HG03457 (cell line): ENCODE data around the gene PRSS53.

ENCODE experiments used
- ATAC-seq: cut with Tn5 transposase; IDR thresholded peaks from one replicate; pipeline ENCODE4 v1.9.1; 2021; ENCODE audit warnings: moderate number of reproducible peaks; ENCODE audit not compliant: unreplicated experiment

PRSS53 gene

DNA sequence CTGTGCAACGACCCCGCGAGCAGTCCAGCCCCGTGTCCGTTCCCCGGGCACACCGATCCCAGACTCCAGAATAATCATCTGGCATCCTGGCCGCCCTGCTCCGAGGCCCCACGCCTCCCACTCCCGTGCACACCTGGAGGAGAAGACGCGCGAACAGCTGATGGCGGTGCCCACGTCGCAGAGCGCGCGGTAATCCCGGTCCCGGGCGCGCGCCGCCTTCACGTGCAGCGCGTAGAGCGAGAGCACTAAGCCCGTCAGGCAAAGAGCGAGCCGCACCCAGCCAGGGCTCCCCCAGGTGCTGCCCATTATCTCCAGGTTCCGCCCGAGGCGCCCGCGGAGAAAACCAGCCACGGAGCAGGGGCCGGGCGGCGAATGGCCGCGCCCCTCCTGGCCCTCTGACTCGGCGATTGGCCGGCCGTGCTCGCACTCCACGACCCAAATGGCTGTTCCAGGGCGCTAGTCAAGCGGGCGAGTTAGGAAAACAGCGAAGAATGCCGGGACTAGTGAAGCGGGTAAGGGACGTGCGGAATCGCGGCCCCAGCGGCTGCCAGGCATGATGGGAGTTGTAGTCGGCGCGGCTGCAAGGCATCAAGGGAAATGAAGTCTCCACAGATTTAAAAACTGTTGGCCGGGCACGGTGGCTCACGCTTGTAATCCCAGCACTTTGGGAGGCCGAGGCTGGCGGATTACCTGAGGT is 5.8 kb upstream of the PRSS53 start, which contains the start of gene VKORC1:
Gene VKORC1, minus strand, starts transcription at position 374 of the 697 bp plus-strand sequence. Its CDS starts 68 bp downstream, at position 306.
- ATAC-seq: peak; percentile 73

DNA sequence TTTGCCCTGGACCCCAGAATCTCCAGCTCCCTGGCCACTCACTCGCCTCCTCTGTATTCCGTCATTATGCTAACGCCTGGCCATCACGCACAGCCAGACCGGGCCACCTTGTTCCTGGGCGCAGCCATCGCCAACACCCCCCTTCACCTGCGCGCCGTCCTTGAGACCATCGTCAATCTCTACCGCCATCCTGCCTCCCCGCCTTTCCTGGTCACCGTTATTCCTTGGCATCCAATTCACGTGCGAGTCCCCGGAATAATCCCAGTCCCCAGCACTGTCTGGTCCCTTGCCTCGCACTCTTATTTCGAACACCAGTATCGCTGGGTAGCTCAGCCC is 5.3 kb upstream of the PRSS53 start:
- ATAC-seq: no peak

DNA sequence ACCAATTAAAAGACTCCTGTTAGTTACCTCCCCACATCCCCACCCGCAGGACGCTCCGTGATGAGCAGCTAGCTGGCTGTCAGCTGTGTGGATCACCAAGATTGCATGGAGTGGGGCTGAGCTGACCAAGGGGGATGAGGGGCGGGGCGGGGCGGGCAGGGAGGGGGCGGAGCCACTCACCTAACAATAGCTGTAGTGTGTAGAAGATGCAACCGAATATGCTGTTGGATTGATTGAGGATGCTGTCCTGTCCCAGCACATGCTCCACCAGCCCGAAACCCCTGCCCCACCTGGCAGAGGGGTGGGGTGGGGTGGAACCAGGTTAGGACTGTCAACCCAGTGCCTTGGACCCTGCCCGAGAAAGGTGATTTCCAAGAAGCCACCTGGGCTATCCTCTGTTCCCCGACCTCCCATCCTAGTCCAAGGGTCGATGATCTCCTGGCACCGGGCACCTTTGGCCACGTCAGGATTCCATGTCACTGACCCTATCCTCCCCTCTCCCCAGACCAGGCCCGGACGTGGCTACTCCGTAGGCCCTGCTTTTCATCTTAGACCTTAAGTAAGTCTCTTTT is 4.5 kb upstream of the PRSS53 start:
- no peak for ATAC-seq

GRCh38 chr16:31092330-31092729 is 3.6 kb upstream of the PRSS53 start:
- ATAC-seq: no peak

- ATAC-seq: no peak
These were observed 1.8 kb upstream of the PRSS53 start for GRCh38 chr16:31090540-31090939.

- ATAC-seq: no peak
These were observed 456 bp upstream of the PRSS53 start for GRCh38 chr16:31089199-31089598.

GRCh38 chr16:31087971-31088370 is 772 bp downstream of the PRSS53 start:
- ATAC-seq: no peak

DNA sequence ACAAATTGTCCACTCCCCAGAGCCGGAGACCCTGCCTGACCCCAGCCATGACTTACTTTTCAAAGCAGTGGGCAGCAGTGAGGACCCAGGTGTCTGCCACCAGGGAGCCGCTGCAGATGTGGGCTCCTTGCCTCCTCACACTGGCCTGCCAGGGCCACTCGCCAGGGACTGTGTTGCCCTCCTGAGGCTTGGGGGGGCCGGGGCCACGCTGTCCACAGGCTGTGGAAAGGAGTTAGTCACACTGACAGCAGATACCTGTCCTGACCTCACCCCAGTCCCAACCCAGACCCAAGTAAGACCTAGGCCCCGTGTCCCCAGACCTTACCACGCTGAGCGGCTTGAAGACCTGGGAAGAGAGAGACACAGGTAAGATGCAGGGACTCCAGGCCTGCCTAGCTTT is 1.3 kb downstream of the PRSS53 start:
- no peak for ATAC-seq

- no peak for ATAC-seq
These were observed 2.2 kb downstream of the PRSS53 start for GRCh38 chr16:31086629-31086906.

GRCh38 chr16:31085873-31086628 is 2.7 kb downstream of the PRSS53 start:
- ATAC-seq: no peak

- no peak for ATAC-seq
These were observed 3.3 kb downstream of the PRSS53 start for GRCh38 chr16:31085411-31085810.

DNA sequence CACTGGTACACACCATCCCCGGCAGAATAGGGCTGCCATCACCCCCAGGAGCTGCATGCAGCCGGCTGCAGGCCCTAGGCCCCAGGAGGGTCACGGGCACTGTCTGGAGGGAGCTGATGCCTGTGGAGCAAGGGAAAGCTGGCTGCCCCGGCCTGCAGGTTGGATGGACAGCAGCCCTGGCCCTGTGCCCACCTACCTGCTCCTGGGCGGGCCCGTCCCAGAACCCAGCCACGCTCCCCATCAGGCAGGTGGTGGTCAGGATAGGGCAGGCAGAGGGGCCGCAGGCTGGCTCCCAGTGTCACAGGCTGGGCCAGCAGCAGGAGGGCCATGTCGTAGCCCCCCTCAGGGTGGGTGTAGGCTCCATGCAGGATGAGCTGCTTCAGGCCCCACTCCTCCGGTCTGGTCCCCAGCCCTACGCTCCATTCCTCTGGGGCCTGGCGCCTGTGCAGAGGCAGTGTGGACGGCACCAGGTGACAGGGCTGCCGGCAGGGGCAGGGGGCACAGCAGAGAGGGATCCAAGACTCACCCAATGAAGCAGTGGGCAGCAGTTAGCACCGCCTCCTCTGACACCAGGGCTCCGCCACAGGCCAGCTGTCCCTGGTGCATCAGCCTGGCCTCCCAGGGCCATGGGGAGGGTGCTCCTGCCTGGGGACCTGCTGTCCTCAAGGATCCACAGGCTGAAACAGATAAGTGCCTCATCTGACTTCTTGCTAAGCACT is 4.0 kb downstream of the PRSS53 start:
- no peak for ATAC-seq

GRCh38 chr16:31083981-31084380 is 4.8 kb downstream of the PRSS53 start:
- no peak for ATAC-seq

- no peak for ATAC-seq
These were observed 5.2 kb downstream of the PRSS53 start for GRCh38 chr16:31083556-31083955.

- no peak for ATAC-seq
These were observed 5.7 kb downstream of the PRSS53 start for GRCh38 chr16:31083081-31083480.

- no peak for ATAC-seq
These were observed 6.2 kb downstream of the PRSS53 start for GRCh38 chr16:31082368-31083045.

DNA sequence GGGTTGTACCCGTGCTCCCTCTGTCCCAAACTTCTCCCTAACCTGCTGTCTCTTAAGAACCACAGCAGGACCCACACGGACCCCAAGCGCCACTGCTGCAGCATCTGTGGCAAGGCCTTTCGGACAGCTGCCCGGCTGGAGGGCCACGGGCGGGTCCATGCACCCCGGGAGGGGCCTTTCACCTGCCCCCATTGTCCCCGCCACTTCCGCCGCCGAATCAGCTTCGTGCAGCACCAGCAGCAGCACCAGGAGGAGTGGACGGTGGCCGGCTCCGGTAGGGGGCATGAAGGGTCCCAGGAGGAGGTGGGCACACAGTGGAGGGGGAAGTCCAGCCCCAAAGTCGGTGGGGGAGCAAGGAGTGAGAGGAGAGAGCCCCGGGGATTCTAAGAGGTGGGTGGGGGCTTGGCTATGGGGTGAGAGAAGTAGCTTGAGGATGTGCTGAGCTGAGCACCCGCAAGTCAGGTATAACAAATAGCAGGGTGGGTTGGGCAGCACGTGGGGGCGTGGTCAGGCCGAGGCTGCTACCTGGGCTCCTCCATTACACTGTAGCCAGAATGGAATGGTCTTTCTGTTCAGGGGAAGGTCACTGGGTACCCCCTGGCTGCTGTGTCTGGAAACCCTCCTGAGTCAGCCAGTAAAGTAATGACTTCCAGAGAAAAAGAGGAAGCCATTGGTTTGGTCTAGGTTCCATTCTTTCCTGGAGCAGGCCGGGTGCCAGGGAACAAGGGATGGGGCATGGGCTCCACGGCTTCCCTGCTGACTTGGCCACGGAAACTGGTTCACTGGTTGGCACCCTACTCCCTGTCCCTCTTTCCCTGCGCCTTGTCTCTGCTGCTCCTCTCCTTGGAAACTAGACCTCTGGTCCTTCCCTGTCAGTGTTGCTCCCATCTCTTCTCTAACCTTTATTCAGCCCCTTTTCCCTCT is 7.1 kb downstream of the PRSS53 start:
- ATAC-seq: no peak

DNA sequence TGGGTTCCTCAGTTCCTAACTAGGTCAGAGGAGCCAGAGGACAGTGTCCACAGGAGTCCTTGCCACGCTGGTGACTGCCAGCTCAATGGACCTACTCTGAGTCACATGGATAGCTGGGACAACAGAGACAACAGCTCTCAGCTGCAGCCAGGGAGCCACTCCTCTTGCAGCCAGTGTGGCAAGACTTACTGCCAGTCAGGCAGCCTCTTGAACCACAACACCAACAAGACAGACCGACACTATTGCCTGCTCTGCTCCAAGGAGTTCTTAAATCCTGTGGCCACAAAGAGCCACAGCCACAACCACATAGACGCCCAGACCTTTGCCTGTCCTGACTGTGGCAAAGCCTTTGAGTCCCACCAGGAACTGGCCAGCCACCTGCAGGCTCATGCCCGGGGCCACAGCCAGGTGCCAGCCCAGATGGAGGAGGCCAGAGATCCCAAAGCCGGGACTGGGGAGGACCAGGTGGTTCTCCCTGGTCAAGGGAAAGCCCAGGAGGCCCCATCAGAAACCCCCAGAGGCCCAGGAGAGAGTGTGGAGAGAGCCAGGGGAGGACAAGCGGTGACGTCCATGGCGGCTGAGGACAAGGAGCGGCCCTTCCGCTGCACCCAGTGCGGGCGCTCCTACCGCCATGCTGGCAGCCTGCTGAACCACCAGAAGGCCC is 7.9 kb downstream of the PRSS53 start:
- ATAC-seq: no peak

- ATAC-seq: no peak
These were observed 8.6 kb downstream of the PRSS53 start for GRCh38 chr16:31080035-31080629.
